GM23248 (cell line): ENCODE measurements around the gene EHMT1.

Source experiments
- EZH2 ChIP-seq: fragments of 200-600 bp; sonication (generic); IDR thresholded peaks from 2 replicates; pipeline ENCODE4 v1.6.1; 2018; ENCODE audit warnings: antibody characterized with exemption, mild to moderate bottlenecking; ENCODE audit not compliant: insufficient read depth, poor library complexity, severe bottlenecking
- EZH2phosphoT487 ChIP-seq: fragments of 200-600 bp; sonication (generic); IDR thresholded peaks from 2 replicates; pipeline ENCODE4 v1.6.1; 2018; ENCODE audit warnings: antibody characterized with exemption, moderate library complexity, mild to moderate bottlenecking, low read depth; ENCODE audit not compliant: insufficient read depth

GRCh38 chr9:137626464-137626863 is 7.7 kb downstream of the EHMT1 start:
- TF ChIP-seq EZH2 (no peak), EZH2phosphoT487 (no peak)
